NCI-H524 treated with DMSO at 0.1 percent for 48 hours (cell line): ENCODE data around the gene ABLIM2.

Experiments used
- DNase-seq: peaks from one replicate; lab custom pipeline; 2025; lab: John Stamatoyannopoulos, UW

ABLIM2 gene

DNA sequence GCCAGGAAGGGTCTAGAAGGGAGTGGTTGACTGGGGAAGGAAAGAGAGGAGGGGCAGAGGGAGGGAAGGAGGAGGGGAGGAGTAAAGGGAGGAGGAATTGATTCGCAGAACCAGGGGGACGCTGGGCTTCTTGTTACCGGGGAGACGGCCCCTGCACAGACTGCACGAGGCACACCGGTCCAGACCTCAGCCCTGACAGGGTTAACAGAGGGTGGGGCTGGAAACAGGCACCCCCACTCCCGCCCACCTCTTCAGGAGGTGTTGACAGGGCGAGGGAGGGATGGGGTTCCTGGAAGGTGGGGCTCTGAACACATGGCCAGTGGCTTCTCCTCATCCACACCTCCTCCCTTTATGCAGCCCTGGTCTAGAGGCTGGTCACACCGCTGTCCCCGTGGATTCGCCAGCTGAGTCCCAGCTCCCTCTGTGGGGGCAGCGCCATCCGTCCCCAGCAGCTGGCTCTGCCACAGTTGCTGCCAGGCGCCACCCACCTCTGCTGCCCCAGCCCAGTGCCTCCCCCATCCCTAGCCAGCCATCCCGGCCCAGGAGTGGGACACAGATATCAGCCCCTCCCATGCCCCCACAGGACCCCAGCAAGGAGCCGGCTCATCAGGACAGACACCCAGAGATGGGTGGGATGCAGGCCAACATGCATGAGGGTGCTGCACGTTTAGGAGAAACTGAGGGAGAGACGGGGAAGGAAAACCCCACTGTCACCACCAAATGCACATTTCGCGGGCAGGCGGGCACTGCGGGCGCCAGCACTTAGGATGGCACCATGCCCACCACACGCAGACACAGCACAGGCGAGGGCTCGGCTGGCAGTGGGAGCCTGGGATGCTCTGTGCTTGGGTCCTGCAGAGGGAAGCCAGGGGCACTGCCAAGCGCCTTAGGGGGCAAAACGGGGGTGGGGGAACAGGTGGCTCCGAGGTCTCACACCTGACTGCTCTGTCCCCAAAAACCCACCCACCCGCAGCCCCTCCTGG, 87.6 kb downstream of the ABLIM2 start:
- no peak for DNase-seq

DNA sequence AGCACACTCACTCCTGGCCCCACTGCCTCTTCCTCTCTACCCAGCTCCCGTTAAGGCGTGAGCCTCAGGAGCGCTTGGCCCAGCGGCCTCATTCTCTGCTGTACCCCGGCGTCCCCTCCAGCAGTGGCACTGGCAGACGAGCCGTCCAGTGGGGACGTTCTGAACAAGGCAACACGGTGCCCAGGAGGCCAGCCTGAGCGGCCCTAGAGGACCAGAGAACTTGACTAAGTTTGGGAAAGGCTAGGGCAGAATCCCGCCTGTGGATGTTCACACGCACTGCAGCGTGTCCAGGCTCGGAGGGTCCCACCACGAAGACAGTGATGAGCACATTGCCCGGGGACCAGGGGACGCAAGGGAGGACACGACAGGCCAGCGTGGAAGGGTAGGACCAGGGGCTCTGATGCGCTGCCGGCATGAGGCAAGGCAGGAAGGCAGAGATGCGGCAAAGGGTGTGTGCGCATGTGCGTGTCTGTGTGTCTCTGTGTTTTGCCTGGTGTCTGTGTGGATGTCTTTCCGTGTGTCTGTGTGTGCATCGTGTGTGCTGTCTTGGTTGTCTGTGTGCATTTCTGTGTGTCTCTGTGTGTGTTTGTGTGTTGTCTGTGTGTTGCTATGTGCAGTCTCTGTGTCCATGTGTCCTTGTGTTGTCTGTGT, 89.4 kb downstream of the ABLIM2 start:
- DNase-seq = no peak

DNA sequence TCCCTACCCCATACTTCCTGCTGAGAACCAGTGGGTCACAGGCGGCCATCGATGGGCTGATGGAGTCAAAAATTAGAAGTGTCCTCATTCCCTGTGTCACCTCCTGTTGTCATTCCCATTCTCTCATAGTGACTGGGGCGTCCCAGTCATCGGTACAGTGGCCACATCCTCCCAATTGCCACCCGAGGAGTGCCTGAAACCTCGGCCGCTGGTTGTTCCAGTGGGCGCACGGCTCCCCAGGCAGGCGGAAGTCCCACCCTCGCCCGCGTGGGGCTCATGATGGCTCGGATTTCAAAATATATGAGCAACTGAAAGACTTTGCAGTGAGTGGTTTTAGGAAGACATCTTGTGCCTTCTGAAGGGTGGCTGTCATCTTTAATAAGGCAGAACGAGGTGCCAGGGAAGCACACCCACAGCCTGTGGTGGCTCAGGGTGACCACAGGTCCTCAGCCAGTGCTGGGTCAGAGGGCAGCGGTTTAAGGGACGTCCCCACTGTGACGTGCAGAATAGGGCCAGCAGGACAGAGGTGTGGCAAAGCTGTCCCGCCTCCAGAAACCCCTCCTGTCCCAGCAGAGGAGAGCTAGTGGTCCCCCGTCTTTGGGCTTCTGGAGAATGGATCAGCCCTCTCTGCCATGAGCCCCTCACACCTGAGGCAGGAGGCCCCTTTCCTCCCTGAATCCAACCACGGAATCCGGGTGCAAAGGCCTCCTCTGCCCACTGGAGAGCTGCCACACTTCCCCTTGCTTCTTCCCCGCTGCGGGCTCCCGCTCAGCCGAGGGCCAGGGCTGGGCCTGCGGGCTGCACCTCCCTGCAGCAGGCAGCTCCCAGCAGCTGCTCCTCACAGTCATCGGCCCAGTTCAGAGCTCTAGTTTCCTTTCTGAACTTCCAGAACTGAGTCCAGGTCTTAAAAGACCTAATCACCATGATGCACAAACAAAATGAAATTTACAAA, 90.4 kb downstream of the ABLIM2 start:
- no peak for DNase-seq

DNA sequence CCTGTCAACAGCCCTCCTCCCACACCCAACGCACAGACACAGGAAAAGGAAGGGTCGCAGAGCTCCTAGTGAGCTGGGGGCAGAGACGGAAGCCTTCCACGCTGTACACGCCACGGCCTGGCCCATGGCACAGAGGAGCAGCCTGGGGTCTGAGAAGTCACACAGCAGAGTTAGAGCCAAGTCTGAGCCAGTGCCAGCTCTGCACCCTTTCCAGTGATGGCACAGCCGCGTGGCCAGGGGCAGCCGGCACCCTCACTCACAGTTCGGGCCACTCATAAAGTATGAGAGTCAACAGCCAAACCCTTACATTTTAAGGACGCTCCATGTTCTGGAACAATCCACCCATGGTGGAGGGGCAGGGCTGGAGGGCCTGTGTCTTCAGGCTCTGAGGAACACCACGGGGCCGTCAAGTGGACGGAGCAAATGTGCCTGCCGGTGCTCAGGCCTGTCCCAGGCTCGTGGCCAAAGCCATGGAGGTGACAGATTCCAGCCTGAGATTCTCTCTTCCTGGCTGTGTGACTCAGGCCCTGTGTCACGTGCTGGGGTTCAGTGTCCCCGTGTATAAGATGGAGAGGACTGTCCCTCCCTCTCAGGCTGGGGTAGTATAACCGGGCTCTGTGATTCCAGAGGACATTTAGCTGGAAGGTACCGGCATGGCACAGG, 91.2 kb downstream of the ABLIM2 start:
- DNase-seq = no peak

DNA sequence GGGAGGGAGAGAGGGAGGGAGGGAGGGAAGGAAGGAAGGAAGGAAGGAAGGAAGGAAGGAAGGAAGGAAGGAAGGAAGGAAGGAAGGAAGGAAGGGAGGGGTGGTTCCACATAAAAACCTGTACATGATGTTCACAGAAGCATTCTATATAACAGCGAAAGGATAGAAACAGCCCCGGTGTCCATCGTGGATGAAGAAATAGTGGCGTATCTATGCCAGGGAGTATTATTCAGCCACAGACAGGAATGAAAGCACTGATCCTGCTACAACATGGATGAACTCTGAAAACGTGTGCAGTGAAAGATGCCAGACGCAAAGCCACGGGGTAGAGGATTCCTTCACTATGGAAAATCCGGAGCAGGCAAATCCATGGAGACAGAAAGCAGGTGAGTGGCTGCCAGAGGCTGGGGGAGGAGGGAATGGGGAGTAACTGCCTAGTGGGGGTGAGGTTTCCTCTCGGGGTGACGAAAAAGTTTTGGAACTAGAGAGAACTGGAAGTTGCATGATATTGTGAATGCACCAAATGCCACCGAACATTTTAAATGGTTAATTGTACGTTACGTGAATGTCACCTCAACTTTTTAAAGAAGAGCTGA, 92.2 kb downstream of the ABLIM2 start:
- no peak for DNase-seq

DNA sequence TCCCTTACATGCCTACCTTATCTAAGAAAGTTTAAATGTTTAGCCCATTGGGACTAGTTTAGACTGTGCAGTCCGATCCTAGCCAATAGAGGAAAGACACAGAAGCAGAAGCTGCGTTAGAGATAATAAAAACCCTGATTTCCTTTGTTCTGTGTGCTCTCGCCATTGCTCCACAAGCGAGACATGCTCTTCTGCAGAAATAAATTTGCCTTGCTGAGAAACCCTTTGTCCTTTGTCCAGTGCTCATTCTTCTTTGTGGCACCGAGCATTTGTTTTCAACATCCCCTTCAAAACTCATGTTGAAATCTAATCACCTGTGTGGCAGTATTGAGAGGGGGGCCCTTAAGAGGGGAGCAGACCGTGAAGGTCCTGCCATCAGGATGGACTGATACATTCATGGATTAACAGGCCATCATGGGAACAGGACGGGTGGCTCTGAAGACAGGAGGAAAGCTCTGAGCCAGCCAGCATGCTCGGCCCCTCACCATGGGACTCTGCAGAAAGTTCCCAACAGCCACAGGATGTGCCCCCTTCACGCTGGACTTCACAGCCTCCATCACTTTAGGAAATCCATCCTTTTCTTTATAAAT, 94.5 kb downstream of the ABLIM2 start:
- no peak for DNase-seq

DNA sequence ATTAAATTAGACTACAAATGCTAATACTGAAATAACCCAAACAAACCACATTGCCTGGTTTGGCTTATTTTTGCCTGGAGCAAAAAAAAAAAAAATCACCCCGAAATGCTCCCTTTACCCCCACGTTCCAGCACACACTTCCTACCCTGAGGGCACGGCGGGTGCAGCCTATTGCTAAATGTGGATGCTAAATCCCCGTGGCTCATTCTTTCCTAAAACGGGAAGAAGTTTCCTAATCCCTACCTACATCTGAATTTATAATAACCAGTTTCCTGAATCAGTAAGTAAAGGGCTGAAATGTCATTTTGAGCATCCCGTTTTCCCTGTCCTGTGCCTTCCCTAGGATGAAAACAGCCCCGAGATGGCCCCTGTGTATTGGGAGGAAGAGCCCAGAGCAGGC, 97.0 kb downstream of the ABLIM2 start:
- no peak for DNase-seq

DNA sequence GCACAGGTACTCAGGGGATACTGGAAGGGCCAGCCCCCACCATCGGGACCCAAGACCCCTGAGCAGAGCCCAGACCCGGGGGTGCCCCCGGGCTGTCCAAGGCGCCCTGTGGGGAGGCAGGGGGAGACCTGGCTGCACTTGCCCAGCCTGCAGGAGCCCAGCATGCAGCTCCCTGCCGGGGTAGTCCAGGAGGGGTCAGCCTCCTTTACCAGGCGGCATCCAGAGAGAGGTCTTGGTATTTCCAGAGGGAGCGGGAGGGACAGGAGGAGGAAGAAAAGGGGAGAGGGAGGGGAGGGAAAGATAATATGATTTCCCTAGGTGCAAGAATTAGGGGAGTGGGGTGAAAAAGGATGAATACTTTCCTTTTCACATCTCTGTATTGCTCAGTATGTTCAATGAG, 97.5 kb downstream of the ABLIM2 start:
- DNase-seq = no peak

DNA sequence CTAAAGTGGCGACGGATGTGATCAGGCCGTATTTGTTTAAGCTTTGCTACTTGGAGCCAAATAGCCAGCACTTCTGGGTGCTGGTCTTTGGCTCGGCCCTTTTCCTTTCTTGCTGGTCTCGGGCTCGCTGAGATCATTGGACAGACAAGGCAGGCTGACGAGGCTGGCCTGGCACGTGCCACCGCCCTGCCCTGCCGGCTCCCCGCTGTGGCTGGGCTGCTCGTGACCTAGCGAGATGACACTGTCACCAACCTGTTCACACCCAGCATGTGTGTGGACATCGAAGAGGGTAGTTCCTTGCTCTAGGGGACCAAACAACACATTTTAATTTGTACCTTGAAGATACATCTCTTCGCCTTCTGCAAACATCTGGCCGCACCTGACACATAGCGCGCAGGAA, 98.0 kb downstream of the ABLIM2 start:
- no peak for DNase-seq

DNA sequence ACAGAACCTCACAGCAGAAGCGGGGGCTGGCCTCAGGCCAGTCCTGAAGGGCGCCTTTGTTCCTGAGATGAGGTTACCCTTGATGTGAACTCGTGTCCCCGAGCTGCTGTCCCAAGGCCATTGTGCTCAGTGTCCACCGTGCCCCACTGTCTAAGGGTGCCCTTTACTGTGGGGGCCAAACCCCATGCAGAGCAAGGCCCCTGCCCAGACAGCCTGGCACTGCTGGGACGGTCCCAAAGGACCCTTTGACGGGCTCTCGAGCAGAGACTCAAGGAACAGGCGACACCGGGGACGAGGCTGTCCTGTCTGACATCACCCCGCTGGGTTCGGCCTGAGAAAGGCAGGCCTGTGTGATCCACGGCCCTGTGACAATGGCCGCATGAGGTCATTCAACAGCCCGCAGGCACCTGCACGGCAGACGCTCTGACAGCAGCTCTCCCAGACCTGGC, 100.6 kb downstream of the ABLIM2 start:
- no peak for DNase-seq

DNA sequence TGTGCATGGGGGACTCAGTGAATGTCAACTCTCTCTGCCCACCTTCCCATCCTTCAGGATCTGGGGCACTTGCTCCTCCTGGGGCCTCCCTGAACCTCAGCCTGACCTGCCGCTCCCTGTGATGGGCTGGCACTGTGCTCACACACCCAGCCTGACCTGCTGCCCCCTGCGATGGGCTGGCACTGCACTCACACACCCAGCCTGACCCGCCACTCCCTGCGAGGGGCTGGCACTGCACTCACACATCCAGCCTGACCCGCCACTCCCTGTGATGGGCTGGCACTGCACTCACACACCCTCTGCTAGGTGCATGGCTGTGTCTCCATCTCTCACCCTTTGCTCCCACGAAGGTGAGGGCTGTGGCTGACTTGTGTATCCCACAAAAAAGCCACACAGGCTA, 103.4 kb downstream of the ABLIM2 start:
- no peak for DNase-seq

DNA sequence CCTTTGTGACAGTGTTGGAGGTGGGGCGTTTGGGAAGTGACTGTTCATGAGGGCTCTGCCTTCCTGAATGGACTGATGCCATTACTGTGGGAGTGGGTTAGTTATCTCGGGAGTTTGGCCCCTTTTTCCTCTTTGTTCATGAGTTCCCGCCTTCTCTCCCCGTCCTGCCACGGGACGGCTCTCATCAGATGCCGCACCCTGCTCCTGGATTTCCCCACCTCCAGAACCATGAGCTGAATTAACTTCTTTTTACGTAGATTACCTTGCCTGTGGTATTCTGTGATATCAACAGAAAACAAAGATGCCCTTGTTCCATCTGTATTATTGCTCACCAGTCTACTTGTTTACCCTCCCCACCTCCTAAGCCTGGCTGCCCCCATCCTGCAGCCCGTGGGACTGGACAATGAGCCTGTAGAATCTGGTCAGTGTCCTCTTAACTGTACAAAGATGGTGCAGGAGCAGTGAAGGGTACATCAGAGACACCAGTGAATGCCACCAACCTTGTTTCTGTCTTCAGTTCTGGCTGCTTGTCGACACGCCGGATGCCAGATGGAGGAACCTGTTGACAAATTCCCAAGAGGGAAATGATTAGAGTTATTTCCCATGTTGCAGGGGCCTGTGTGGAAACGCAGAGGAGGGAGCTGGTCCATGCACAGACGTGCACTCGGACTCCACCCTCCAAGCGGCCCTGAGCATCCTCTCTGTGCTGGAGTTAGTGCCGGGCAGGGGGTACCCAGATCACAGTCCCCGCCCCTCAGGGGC, 104.7 kb downstream of the ABLIM2 start:
- peak; percentile 79 for DNase-seq

DNA sequence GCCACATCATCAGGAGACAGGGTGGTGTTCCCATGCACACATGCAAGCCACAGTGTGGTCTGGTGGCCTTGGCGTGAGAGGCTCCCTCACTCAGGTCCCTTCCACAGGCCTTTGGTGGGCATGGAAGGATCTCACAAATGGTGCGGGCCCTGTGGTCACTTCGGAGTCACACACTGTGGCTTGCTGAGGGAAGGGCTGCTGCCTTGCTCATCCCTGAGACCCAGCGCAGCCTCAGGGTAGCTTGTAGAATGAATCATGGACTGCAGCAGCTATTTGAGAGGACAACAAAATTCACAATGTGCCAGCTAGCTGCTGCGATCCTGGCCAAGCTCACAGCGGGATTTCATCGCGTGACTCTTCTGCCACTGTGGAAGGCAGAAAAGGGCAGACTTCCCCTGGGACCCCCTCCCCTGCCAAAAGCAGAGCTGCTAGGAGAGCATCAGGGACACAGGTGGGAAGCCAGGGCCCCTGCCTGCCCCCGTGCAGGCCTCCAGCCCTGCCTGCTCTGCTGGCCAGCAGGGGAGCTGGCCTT, 106.4 kb downstream of the ABLIM2 start:
- no peak for DNase-seq

DNA sequence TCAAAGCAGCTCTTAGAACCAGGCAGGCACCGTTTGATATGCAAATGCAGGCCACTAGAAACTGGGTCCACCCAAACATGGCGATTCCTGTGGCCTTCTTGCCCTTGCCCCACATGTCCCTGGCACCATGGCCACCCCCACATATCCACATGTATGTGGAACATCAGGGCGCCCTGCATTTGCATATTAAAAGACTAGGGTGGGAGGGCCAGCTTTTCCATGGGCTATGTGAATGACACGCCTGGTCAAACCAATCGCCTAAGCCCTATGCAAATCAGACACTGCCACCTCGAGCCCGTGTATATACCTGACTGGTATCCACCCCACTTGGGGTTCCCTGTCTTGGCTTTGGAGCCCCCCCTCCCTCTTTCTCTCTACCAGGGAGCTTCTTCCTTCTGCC, 107.0 kb downstream of the ABLIM2 start:
- DNase-seq = no peak

DNA sequence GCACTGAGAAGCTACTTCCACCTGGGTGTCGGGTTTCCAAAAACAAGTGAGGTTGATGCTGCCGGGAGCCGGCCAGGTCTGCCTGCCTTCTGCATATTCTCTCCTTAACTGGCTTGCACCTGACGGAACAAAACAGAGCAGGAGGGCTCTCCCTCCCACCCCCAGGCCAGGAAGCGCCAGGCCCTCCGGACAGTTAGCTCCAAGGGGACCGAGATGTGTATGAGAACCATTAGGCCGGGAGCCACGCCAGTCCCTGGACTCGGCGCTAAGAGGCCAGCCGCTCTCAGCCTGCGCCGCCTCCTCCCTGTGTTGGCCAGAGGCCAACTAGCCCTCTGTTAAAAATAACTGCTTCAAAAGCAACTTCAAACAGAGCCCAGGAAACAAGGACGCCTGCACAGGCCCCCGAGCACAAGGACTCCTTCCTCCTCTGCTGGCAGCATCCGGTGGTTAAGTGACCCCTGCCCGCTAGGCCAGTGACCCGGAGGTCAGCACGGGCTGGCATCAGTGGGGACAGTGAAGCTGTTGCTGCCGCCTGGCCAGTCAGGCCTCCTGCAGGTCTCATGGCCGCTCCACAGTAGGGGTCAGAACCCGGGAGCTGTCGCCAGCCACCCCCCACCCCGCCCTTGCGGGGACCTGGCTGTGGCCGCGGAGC, 107.9 kb downstream of the ABLIM2 start:
- no peak for DNase-seq

DNA sequence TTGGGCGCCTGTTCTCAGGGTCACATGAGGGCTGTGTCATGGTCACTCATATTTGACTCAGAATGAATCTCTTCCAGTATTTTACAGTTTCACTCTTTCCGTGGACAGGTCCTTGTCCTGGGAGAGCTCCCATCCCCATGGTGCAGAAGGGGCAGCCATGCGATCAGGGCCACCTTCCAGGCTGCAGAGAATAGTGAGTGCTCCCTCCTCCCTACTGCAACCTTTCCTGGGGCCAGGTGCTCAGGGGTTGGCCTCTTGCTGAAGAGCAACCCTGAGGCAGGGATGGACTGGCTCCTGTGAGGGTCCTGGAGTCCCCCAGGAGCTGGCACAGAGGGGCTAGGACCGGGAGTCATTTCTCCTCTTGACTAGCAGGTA, 108.4 kb downstream of the ABLIM2 start:
- no peak for DNase-seq

DNA sequence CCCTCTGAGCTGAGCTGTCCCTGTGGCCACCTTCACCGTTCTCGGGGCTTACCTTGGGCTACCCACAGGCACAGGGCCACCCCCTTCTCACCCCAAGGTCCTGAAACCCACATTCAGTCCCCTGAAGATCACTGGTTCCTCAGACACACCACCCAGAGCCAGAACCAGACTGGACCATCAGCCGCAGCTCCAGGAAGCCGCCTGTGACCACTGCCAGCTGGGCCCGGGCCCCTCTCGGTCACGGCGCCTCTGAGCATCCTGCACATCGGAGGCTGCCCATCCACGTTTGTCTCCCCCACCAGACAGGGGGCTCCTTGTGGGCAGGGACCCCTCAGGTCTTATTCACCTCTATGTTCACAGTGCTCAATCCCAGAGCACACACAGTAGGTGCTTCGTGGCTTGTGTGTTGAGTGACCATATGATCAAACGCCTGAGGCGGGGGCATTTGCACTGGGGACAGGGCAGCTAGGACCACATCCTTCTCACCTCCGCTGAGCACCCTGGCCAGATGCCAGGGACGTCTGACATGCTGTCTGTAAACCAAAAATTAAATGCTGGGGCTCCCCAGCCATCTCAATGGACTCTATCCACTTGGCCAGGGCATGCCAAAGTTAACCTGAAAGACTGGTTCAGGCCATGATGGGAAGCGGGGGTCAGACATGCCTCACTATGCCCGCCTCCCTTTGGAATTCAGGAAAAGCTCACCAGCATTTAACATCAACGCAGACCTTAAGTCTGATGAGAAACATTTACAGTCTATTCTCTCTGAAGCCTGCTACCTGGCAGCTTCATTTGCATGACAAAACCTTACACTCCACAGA, 109.5 kb downstream of the ABLIM2 start:
- DNase-seq = no peak
